HepG2 (cell line): ENCODE results near the gene ZNF217. TPM values are rescaled to one million over a fixed set of nuclear protein-coding genes. Genes with fewer than 3 reads are reported as not detected.

Experiments used
- ADNP ChIP-seq: sonication (generic); formaldehyde crosslinking; IDR thresholded peaks from 2 replicates; pipeline ENCODE4 v1.4.0; 2020; ENCODE audit warnings: missing genetic modification reagents
- DMAP1 ChIP-seq: IDR thresholded peaks from 2 replicates; pipeline ENCODE4 v1.6.1; 2016
- HNF4A ChIP-seq: sonication (generic); formaldehyde crosslinking; IDR thresholded peaks from 2 replicates; pipeline ENCODE4 v1.4.0; 2020; ENCODE audit warnings: missing genetic modification reagents
- HNF4G ChIP-seq, 2 experiments: sonication (generic) in 1 of 2; formaldehyde crosslinking in 1 of 2; IDR thresholded peaks; 2 replicates each; pipeline versions ENCODE4 v1.4.0 to v1.6.1; 2011 to 2020; ENCODE audit warnings: borderline replicate concordance in 2 of 2, low read depth in 2 of 2, mild to moderate bottlenecking in 2 of 2, low read length in 1 of 2, missing genetic modification reagents in 1 of 2, moderate library complexity in 1 of 2
- KMT2B ChIP-seq: IDR thresholded peaks from 2 replicates; pipeline ENCODE4 v1.6.1; 2016; ENCODE audit warnings: missing genetic modification reagents, missing compliant biosample characterization
- MAFG ChIP-seq: sonication (generic); formaldehyde crosslinking; IDR thresholded peaks from 2 replicates; pipeline ENCODE4 v1.5.1; 2020; ENCODE audit warnings: mild to moderate bottlenecking, missing genetic modification reagents
- MAX ChIP-seq: IDR thresholded peaks from 2 replicates; pipeline ENCODE4 v1.6.1; 2012; ENCODE audit warnings: inconsistent platforms
- NR0B2 ChIP-seq: sonication (generic); formaldehyde crosslinking; IDR thresholded peaks from 2 replicates; pipeline ENCODE4 v1.4.0; 2020; ENCODE audit warnings: mild to moderate bottlenecking, missing genetic modification reagents
- PAF1 ChIP-seq: IDR thresholded peaks from 2 replicates; pipeline ENCODE4 v1.6.1; 2016; ENCODE audit warnings: missing genetic modification reagents, missing compliant biosample characterization
- PHF21A ChIP-seq: sonication (generic); formaldehyde crosslinking; IDR thresholded peaks from 2 replicates; pipeline ENCODE4 v1.5.0; 2020; ENCODE audit warnings: mild to moderate bottlenecking, missing genetic modification reagents
- POLR2G ChIP-seq: fragments of 200-400 bp; formaldehyde crosslinking; IDR thresholded peaks from 2 replicates; pipeline ENCODE4 v1.6.1; 2018; ENCODE audit warnings: mild to moderate bottlenecking, low read depth, low read length, moderate library complexity
- PRPF4 ChIP-seq: fragments of 200-400 bp; formaldehyde crosslinking; IDR thresholded peaks from 2 replicates; pipeline ENCODE4 v1.6.1; 2016; ENCODE audit warnings: low read length, low read depth; ENCODE audit not compliant: poor library complexity, severe bottlenecking
- SAFB2 ChIP-seq: sonication (generic); formaldehyde crosslinking; IDR thresholded peaks from 2 replicates; pipeline ENCODE4 v1.5.1; 2020; ENCODE audit warnings: missing genetic modification reagents, low read depth, mild to moderate bottlenecking, borderline replicate concordance
- SNRNP70 ChIP-seq: fragments of 200-400 bp; formaldehyde crosslinking; IDR thresholded peaks from 2 replicates; pipeline ENCODE4 v1.6.1; 2017; ENCODE audit warnings: mild to moderate bottlenecking, low read depth, low read length, moderate library complexity
- SOX13 ChIP-seq, 3 experiments: fragments of 450-650 bp in 1 of 3; sonication (generic) in 1 of 3; formaldehyde crosslinking in 1 of 3; IDR thresholded peaks in 2 of 3; conservative IDR thresholded peaks in 1 of 3; 2 replicates each; pipeline versions ENCODE4 v1.5.0 to v1.6.1; 2016 to 2020; ENCODE audit warnings: antibody characterized with exemption in 1 of 3, mild to moderate bottlenecking in 1 of 3, missing compliant biosample characterization in 1 of 3, missing genetic modification reagents in 1 of 3, moderate library complexity in 1 of 3
- TCF7L2 ChIP-seq: IDR thresholded peaks from 2 replicates; pipeline ENCODE4 v1.6.1; 2011; ENCODE audit warnings: mild to moderate bottlenecking, low read depth, low read length, moderate library complexity
- TSC22D2 ChIP-seq: sonication (generic); formaldehyde crosslinking; IDR thresholded peaks from 2 replicates; pipeline ENCODE4 v1.5.1; 2020; ENCODE audit warnings: missing genetic modification reagents, mild to moderate bottlenecking, borderline replicate concordance
- ZBTB3 ChIP-seq: sonication (generic); formaldehyde crosslinking; IDR thresholded peaks from 2 replicates; pipeline ENCODE4 v1.4.0; 2020; ENCODE audit warnings: low read depth, mild to moderate bottlenecking, moderate library complexity, missing genetic modification reagents, borderline replicate concordance
- ZNF124 ChIP-seq: sonication (generic); formaldehyde crosslinking; IDR thresholded peaks from 2 replicates; pipeline ENCODE4 v1.4.0; 2020; ENCODE audit warnings: missing genetic modification reagents
- ZNF138 ChIP-seq: sonication (generic); formaldehyde crosslinking; IDR thresholded peaks from 2 replicates; pipeline ENCODE4 v1.5.0; 2020; ENCODE audit warnings: mild to moderate bottlenecking, low read depth, missing genetic modification reagents
- ZNF431 ChIP-seq: sonication (generic); formaldehyde crosslinking; IDR thresholded peaks from 2 replicates; pipeline ENCODE4 v1.9.0; 2022; ENCODE audit warnings: missing genetic modification reagents, low read depth, mild to moderate bottlenecking, borderline replicate concordance
- ZNF496 ChIP-seq: sonication (generic); formaldehyde crosslinking; IDR thresholded peaks from 2 replicates; pipeline ENCODE4 v1.8.1; 2023; ENCODE audit warnings: mild to moderate bottlenecking, moderate library complexity, missing genetic modification reagents; ENCODE audit not compliant: insufficient replicate concordance
- ZNF629 ChIP-seq: sonication (generic); formaldehyde crosslinking; conservative IDR thresholded peaks from 2 replicates; pipeline ENCODE4 v1.5.0; 2020; ENCODE audit warnings: missing genetic modification reagents
- ZNF644 ChIP-seq: IDR thresholded peaks from 2 replicates; pipeline ENCODE4 v1.6.1; 2016; ENCODE audit warnings: low read depth
- ZNF788 ChIP-seq: sonication (generic); formaldehyde crosslinking; IDR thresholded peaks from 2 replicates; pipeline ENCODE4 v1.5.0; 2020; ENCODE audit warnings: mild to moderate bottlenecking, missing genetic modification reagents, borderline replicate concordance
- ZSCAN31 ChIP-seq: sonication (generic); formaldehyde crosslinking; IDR thresholded peaks from 2 replicates; pipeline ENCODE4 v1.5.0; 2020; ENCODE audit warnings: low read depth, mild to moderate bottlenecking, missing genetic modification reagents
- polyA plus RNA-seq, 8 experiments: library from polyadenylated mRNA; depleted of rRNA in 3 of 8; stranded (reverse) in 7 of 8; unstranded in 1 of 8; fragments of >200 nt; fragmentation: Illumina TruSeq in 4 of 8; extraction: Trizol in 4 of 8; gene quantifications; 2 replicates each; pipeline versions ENCODE4 v1.2.1 to v1.2.3, GENCODE V29; 2011 to 2016; ENCODE audit warnings: low read depth in 4 of 8, missing spikeins in 1 of 8, mixed read lengths in 1 of 8; ENCODE audit not compliant: insufficient read depth in 1 of 8
- total RNA-seq, 5 experiments: library from RNA; depleted of rRNA; stranded (reverse); fragments of >200 nt; fragmentation: Illumina TruSeq; extraction: Trizol; gene quantifications; 2 replicates each; pipeline ENCODE4 v1.2.3, GENCODE V29; 2016; ENCODE audit warnings: low read depth in 1 of 5
- TF ChIP-seq, protein P1 (sequence below): sonication (generic); formaldehyde crosslinking; IDR thresholded peaks from 2 replicates; pipeline ENCODE4 v1.4.0; 2020; ENCODE audit warnings: low read depth, mild to moderate bottlenecking, missing genetic modification reagents

Gene ZNF217
- total and polyA plus RNA-seq, 2 of the 13 experiments (the other 11 are each of a cell fraction or from before 2014, with no cell fraction given) = 22.3 to 29.8 TPM

- peak; percentile 90 for TF ChIP-seq ZNF788 (CRISPR knock-in tag)
- peak; percentile 68 for TF ChIP-seq POLR2G
- TF ChIP-seq ZNF124 (CRISPR knock-in tag) = peak; percentile 95
- peak; percentile 74; the same call in 1 of the 2 replicates for TF ChIP-seq TSC22D2 (CRISPR knock-in tag)
- no peak for TF ChIP-seq PRPF4
- no peak for TF ChIP-seq ZNF496 (CRISPR knock-in tag)
- TF ChIP-seq SAFB2 (CRISPR knock-in tag) = no peak; the same call in 1 of the 2 replicates
- peak; percentile 87 for TF ChIP-seq ZNF629
- TF ChIP-seq ADNP (CRISPR knock-in tag) = peak; percentile 62; the same call in 1 of the 2 replicates
- TF ChIP-seq NR0B2 (CRISPR knock-in tag) = no peak
- no peak for TF ChIP-seq MAFG (CRISPR knock-in tag)
- peak; percentile 86 for TF ChIP-seq ZNF644 (CRISPR knock-in tag)
- no peak for TF ChIP-seq ZNF138 (CRISPR knock-in tag)
- TF ChIP-seq KMT2B (CRISPR knock-in tag) = peak; percentile 82
- TF ChIP-seq SNRNP70 = no peak
- TF ChIP-seq PHF21A (CRISPR knock-in tag) = peak; percentile 99
- TF ChIP-seq TCF7L2 = peak; percentile 95
- peak; percentile 85; the same call in 1 of the 2 replicates for TF ChIP-seq HNF4G (IDR thresholded peaks at IDR 0.05; ENCODE audit: borderline replicate concordance, low read depth, low read length)
- peak; percentile 91 for TF ChIP-seq HNF4G (CRISPR knock-in tag; IDR thresholded peaks at IDR 0.05; ENCODE audit: borderline replicate concordance, low read depth)
- TF ChIP-seq ZNF431 = no peak
- TF ChIP-seq SOX13 (IDR thresholded peaks at IDR 0.05) = peak; percentile 99
- peak in 1 of 2 experiments; percentile 99; a peak in 2 of 4 replicates for TF ChIP-seq SOX13 (CRISPR knock-in tag; conservative IDR thresholded peaks at IDR 0.05 in 1 of 2, IDR thresholded peaks at IDR 0.05 in 1 of 2)
- peak; percentile 90 for TF ChIP-seq ZSCAN31 (CRISPR knock-in tag)
- peak; percentile 76; the same call in 1 of the 2 replicates for TF ChIP-seq PAF1
- TF ChIP-seq ZBTB3 (CRISPR knock-in tag) = no peak
- TF ChIP-seq DMAP1 (CRISPR knock-in tag) = no peak
- peak; percentile 94 for TF ChIP-seq HNF4A (CRISPR knock-in tag)
- TF ChIP-seq MAX = peak; percentile 83
- TF ChIP-seq, protein P1, sequence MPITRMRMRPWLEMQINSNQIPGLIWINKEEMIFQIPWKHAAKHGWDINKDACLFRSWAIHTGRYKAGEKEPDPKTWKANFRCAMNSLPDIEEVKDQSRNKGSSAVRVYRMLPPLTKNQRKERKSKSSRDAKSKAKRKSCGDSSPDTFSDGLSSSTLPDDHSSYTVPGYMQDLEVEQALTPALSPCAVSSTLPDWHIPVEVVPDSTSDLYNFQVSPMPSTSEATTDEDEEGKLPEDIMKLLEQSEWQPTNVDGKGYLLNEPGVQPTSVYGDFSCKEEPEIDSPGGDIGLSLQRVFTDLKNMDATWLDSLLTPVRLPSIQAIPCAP (CRISPR knock-in tag) = no peak
These were observed 13.9 kb downstream of the ZNF217 start (continued) for GRCh38 chr20:53579581-53580375.
